GM23248 (cell line): ENCODE data around the gene GNA15.

Experiments used
- EZH2 ChIP-seq: fragments of 200-600 bp; sonication (generic); IDR thresholded peaks from 2 replicates; pipeline ENCODE4 v1.6.1; 2018; ENCODE audit warnings: antibody characterized with exemption, mild to moderate bottlenecking; ENCODE audit not compliant: insufficient read depth, poor library complexity, severe bottlenecking
- EZH2phosphoT487 ChIP-seq: fragments of 200-600 bp; sonication (generic); IDR thresholded peaks from 2 replicates; pipeline ENCODE4 v1.6.1; 2018; ENCODE audit warnings: antibody characterized with exemption, moderate library complexity, mild to moderate bottlenecking, low read depth; ENCODE audit not compliant: insufficient read depth

GRCh38 chr19:3146677-3147100 lies 10.9 kb downstream of the GNA15 start:
- TF ChIP-seq EZH2 (no peak), EZH2phosphoT487 (no peak)
